Measurements from ENCODE around the gene DTD1.
A peak's percentile ranks its signal among the peaks of the same experiment; 100 is the strongest.

DTD1 gene

GRCh38 chr20:18609741-18610140 lies 21.9 kb downstream of the DTD1 start:
- no peaks in the 10 kb centered on the region for H4K20me1 ChIP-seq (ENCODE audit: insufficient read depth, low read length, poor library complexity, severe bottlenecking)
- H3K79me2 ChIP-seq (ENCODE audit: insufficient read depth, low read length): no peaks in the 10 kb centered on the region
- H3K9me3 ChIP-seq (ENCODE audit: insufficient read depth, low read depth, low read length): no peaks in the 10 kb centered on the region
- no peaks in the 10 kb centered on the region for H3K4me1 ChIP-seq (ENCODE audit: insufficient read depth, low read length, poor library complexity, severe bottlenecking)
- no peak for TF ChIP-seq CTCF (conservative IDR thresholded peaks at IDR 0.05; ENCODE audit: low read length)
- TF ChIP-seq EZH2phosphoT487 (IDR thresholded peaks at IDR 0.05; ENCODE audit: borderline replicate concordance): no peak
- H3F3A ChIP-seq (ENCODE audit: low read depth): no peaks in the 10 kb centered on the region
- no peaks in the 10 kb centered on the region for H3K36me3 ChIP-seq (ENCODE audit: insufficient read depth, low read length)
- H3K4me2 ChIP-seq (ENCODE audit: low read depth, low read length, poor library complexity, severe bottlenecking): no peak overlapping the region
- no peaks in the 10 kb centered on the region for H3K9me2 ChIP-seq (replicated peaks; ENCODE audit: low read depth, low read length)
- H3K9ac ChIP-seq (ENCODE audit: low read depth, low read length, poor library complexity, severe bottlenecking): no peak overlapping the region
- H2AFZ ChIP-seq (ENCODE audit: low read length): no peak overlapping the region
- H3K27me3 ChIP-seq (ENCODE audit: insufficient read depth, low read length, poor library complexity, severe bottlenecking): no peaks in the 10 kb centered on the region
- H3K4me3 ChIP-seq (ENCODE audit: low read length, poor library complexity, severe bottlenecking): no peak overlapping the region

GRCh38 chr20:18611492-18611891 lies 23.6 kb downstream of the DTD1 start:
- no peak overlapping the region for H3K4me2 ChIP-seq (ENCODE audit: low read depth, low read length, poor library complexity, severe bottlenecking)
- no peaks in the 10 kb centered on the region for H3K36me3 ChIP-seq (ENCODE audit: insufficient read depth, low read length)
- H3K79me2 ChIP-seq (ENCODE audit: insufficient read depth, low read length): no peaks in the 10 kb centered on the region
- no peak for TF ChIP-seq EZH2phosphoT487 (IDR thresholded peaks at IDR 0.05; ENCODE audit: borderline replicate concordance)
- no peak for TF ChIP-seq CTCF (conservative IDR thresholded peaks at IDR 0.05; ENCODE audit: low read length)
- no peaks in the 10 kb centered on the region for H3F3A ChIP-seq (ENCODE audit: low read depth)
- H3K27me3 ChIP-seq (ENCODE audit: insufficient read depth, low read length, poor library complexity, severe bottlenecking): no peaks in the 10 kb centered on the region
- no peaks in the 10 kb centered on the region for H3K9me2 ChIP-seq (replicated peaks; ENCODE audit: low read depth, low read length)
- no peak overlapping the region for H3K4me3 ChIP-seq (ENCODE audit: low read length, poor library complexity, severe bottlenecking)
- no peaks in the 10 kb centered on the region for H3K9me3 ChIP-seq (ENCODE audit: insufficient read depth, low read depth, low read length)
- H3K9ac ChIP-seq (ENCODE audit: low read depth, low read length, poor library complexity, severe bottlenecking): no peak overlapping the region
- H2AFZ ChIP-seq (ENCODE audit: low read length): no peak overlapping the region
- H3K4me1 ChIP-seq (ENCODE audit: insufficient read depth, low read length, poor library complexity, severe bottlenecking): no peaks in the 10 kb centered on the region
- H4K20me1 ChIP-seq (ENCODE audit: insufficient read depth, low read length, poor library complexity, severe bottlenecking): no peaks in the 10 kb centered on the region

- H3K4me3 ChIP-seq (ENCODE audit: low read length, poor library complexity, severe bottlenecking): no peak overlapping the region
- H3K9ac ChIP-seq (ENCODE audit: low read depth, low read length, poor library complexity, severe bottlenecking): no peak overlapping the region
- no peaks in the 10 kb centered on the region for H3K9me2 ChIP-seq (replicated peaks; ENCODE audit: low read depth, low read length)
- H4K20me1 ChIP-seq (ENCODE audit: insufficient read depth, low read length, poor library complexity, severe bottlenecking): no peaks in the 10 kb centered on the region
- no peak overlapping the region for H2AFZ ChIP-seq (ENCODE audit: low read length)
- no peaks in the 10 kb centered on the region for H3K79me2 ChIP-seq (ENCODE audit: insufficient read depth, low read length)
- no peak overlapping the region for H3K4me2 ChIP-seq (ENCODE audit: low read depth, low read length, poor library complexity, severe bottlenecking)
- TF ChIP-seq EZH2phosphoT487 (IDR thresholded peaks at IDR 0.05; ENCODE audit: borderline replicate concordance) (no peak), CTCF (conservative IDR thresholded peaks at IDR 0.05; ENCODE audit: low read length) (0 out of 2 replicates have a peak, but pooled peaks have one; percentile 12)
- no peaks in the 10 kb centered on the region for H3K9me3 ChIP-seq (ENCODE audit: insufficient read depth, low read depth, low read length)
- H3K27me3 ChIP-seq (ENCODE audit: insufficient read depth, low read length, poor library complexity, severe bottlenecking): no peaks in the 10 kb centered on the region
- no peaks in the 10 kb centered on the region for H3K4me1 ChIP-seq (ENCODE audit: insufficient read depth, low read length, poor library complexity, severe bottlenecking)
- H3F3A ChIP-seq (ENCODE audit: low read depth): no peaks in the 10 kb centered on the region
- no peaks in the 10 kb centered on the region for H3K36me3 ChIP-seq (ENCODE audit: insufficient read depth, low read length)
These were observed 25.7 kb downstream of the DTD1 start for GRCh38 chr20:18613553-18613952.

Measured in Loucy (cell line).